Breast epithelium (tissue), 4 donors: ENCODE measurements around the gene GRK7. TPM values are rescaled to one million over a fixed set of nuclear protein-coding genes. Genes with fewer than 3 reads are reported as not detected.

Experiments
- DNase-seq, 2 donors: peaks; one replicate each; pipeline ENCODE4 v3.0.0-alpha.2; 2019; ENCODE audit warnings: low spot score in 2 of 2
- H3K27ac ChIP-seq, 2 donors: fragments of 200-600 bp; sonication (generic) in 1 of 2; one replicate each; pipeline ENCODE4 v1.5.1; 2016 to 2019; ENCODE audit warnings: mild to moderate bottlenecking in 1 of 2
- H3K27me3 ChIP-seq, 2 donors: fragments of 200-600 bp; sonication (generic) in 1 of 2; one replicate each; pipeline versions ENCODE4 v1.5.1 to v1.6.0; 2017 to 2019; ENCODE audit warnings: control low read depth in 1 of 2, mild to moderate bottlenecking in 1 of 2
- H3K36me3 ChIP-seq: fragments of 200-600 bp; one replicate; pipeline ENCODE4 v1.5.1; 2019
- H3K4me1 ChIP-seq, 2 donors: fragments of 200-600 bp; sonication (generic); one replicate each; pipeline ENCODE4 v1.5.1; 2016 to 2019; ENCODE audit warnings: control low read depth in 1 of 2
- H3K4me3 ChIP-seq, 3 donors: fragments of 200-600 bp; sonication (generic); 1 replicate in 2 of 3; 2 replicates in 1 of 3; pipeline ENCODE4 v1.5.1; 2016 to 2019; ENCODE audit warnings: mild to moderate bottlenecking in 3 of 3, moderate library complexity in 2 of 3
- H3K9me3 ChIP-seq, 2 donors: fragments of 200-600 bp; sonication (generic) in 1 of 2; one replicate each; pipeline ENCODE4 v1.5.1; 2016 to 2019; ENCODE audit warnings: control low read depth in 1 of 2
- CTCF ChIP-seq, 3 donors: fragments of 450-650 bp; IDR thresholded peaks; one replicate each; pipeline ENCODE4 v1.5.1; 2016 to 2017; ENCODE audit warnings: antibody characterized with exemption in 3 of 3, mild to moderate bottlenecking in 3 of 3, moderate library complexity in 3 of 3
- POLR2A ChIP-seq: fragments of 450-650 bp; IDR thresholded peaks from one replicate; pipeline ENCODE4 v1.6.1; 2016; ENCODE audit warnings: antibody characterized with exemption, mild to moderate bottlenecking, moderate library complexity
- POLR2AphosphoS5 ChIP-seq, 3 donors: sonication (generic); formaldehyde crosslinking; IDR thresholded peaks; one replicate each; pipeline ENCODE4 v1.6.1; 2017; ENCODE audit warnings: antibody characterized with exemption in 3 of 3
- intact Hi-C: fragments of 100-400 bp; cut with DNase I; formaldehyde crosslinking; loops from one replicate; pipeline ENCODE4 v1.15.1; 2023; ENCODE audit warnings: low total_unique reads
- total RNA-seq, 3 donors: library from RNA; depleted of rRNA; stranded (reverse); fragments of >200 nt; gene quantifications; one replicate each; pipeline ENCODE4 v1.1.0, GENCODE V29; 2016

Gene GRK7
- total RNA-seq, 3 donors from 2014 or later, result 0.15 to 0.33 TPM; not detected in 1

DNA sequence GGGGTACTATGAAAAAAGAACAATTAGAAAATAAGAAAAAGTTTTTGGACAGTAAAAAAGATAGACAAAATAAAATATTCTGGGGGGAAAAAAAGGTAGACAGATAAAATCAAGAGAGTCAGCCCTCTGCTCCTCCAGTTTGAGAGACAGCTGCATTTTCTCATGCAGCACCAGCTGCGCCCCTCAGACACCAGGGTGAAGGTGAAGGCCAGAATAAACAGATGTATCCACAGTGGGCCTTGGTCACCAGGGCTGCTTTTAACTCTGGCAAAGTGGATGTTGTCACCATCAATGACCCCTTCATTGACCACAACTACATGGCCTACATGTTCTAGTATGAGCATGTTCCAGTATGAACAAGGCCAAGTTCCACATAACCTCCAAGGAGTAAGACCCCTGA lies 39.0 kb upstream of the GRK7 start:
- no peaks in the 10 kb centered on the region for H3K9me3 ChIP-seq
- TF ChIP-seq CTCF (IDR thresholded peaks at IDR 0.05) (no peak), POLR2A (no peak), POLR2AphosphoS5 (IDR thresholded peaks at IDR 0.05) (no peak)
- H3K4me1 ChIP-seq, result no peaks in the 10 kb centered on the region
- H3K36me3 ChIP-seq, result no peaks in the 10 kb centered on the region
- H3K4me3 ChIP-seq, result no peak overlapping the region
- DNase-seq, result no peak
- intact Hi-C loops, result no loop called here
- H3K27me3 ChIP-seq, result no peaks in the 10 kb centered on the region
- no peak overlapping the region for H3K27ac ChIP-seq

GRCh38 chr3:141725036-141725435 lies 38.2 kb upstream of the GRK7 start:
- Histone ChIP-seq H3K4me3 (no peak overlapping the region), H3K36me3 (no peaks in the 10 kb centered on the region), H3K27ac (no peak overlapping the region), H3K4me1 (no peaks in the 10 kb centered on the region), H3K9me3 (no peaks in the 10 kb centered on the region), H3K27me3 (no peaks in the 10 kb centered on the region)
- no peak for TF ChIP-seq POLR2A
- TF ChIP-seq POLR2AphosphoS5 (IDR thresholded peaks at IDR 0.05), result no peak
- TF ChIP-seq CTCF (IDR thresholded peaks at IDR 0.05), result no peak
- no peak for DNase-seq
- intact Hi-C loops, result no loop called here

DNA sequence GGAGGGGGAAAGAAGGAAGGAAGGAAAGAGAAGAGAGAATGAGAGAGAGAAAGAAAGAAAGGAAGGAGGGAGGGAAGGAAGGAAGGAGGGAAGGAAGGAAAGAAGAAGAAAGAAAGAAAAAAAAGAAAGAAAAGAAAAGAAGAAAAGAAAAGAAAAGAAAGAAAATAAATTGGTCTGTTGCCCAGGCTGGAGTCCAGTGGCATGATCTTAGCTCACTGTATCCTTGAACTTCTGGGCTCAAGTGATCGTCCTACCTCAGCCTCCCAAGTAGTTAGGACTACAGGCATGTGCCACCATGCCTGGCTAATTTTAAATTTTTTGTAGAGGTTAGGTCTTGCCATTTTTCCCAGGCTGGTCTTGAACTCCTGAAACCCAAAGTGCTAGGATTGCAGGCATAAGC lies 36.7 kb upstream of the GRK7 start:
- DNase-seq, result no peak
- no peak overlapping the region for H3K4me3 ChIP-seq
- H3K4me1 ChIP-seq, result no peaks in the 10 kb centered on the region
- H3K9me3 ChIP-seq, result no peaks in the 10 kb centered on the region
- TF ChIP-seq CTCF (IDR thresholded peaks at IDR 0.05) (no peak), POLR2AphosphoS5 (IDR thresholded peaks at IDR 0.05) (no peak), POLR2A (no peak)
- H3K36me3 ChIP-seq, result no peaks in the 10 kb centered on the region
- H3K27me3 ChIP-seq, result no peaks in the 10 kb centered on the region
- intact Hi-C loops, result no loop called here
- H3K27ac ChIP-seq, result no peak overlapping the region

DNA sequence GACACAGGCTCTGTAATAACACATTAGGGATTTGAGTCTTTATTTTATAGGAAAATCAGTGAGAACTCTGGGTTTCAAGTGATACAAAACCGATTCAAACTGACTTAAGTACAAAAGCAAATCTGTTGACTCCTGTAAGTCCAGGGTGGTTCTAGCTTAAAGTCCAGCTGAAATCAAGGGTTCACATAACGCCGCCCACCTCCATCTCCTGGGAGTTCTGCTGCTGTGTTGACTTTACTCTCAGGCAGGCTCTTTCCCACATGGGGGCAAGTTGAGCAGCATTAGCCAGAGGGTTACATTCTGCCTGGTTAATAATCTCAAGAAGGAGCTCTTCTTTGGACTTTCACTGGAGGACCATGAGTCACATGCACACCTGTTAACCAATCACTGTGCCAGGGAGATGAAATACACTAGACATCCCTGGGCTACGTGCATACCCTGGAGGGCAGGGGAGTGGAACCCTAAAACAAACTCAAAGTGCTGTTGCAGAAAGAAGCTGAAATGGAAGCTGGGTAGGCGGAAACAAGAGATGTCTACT lies 34.8 kb upstream of the GRK7 start:
- H3K27me3 ChIP-seq, result no peaks in the 10 kb centered on the region
- H3K4me3 ChIP-seq, result no peak overlapping the region
- no peak overlapping the region for H3K27ac ChIP-seq
- intact Hi-C loops, result no loop called here
- no peaks in the 10 kb centered on the region for H3K9me3 ChIP-seq
- H3K36me3 ChIP-seq, result no peaks in the 10 kb centered on the region
- no peaks in the 10 kb centered on the region for H3K4me1 ChIP-seq
- no peak for DNase-seq
- TF ChIP-seq POLR2A, result no peak
- TF ChIP-seq CTCF (IDR thresholded peaks at IDR 0.05), result no peak
- no peak for TF ChIP-seq POLR2AphosphoS5 (IDR thresholded peaks at IDR 0.05)

GRCh38 chr3:141729240-141729639 lies 34.0 kb upstream of the GRK7 start:
- H3K36me3 ChIP-seq, result no peaks in the 10 kb centered on the region
- no peaks in the 10 kb centered on the region for H3K4me1 ChIP-seq
- intact Hi-C loops, result no loop called here
- TF ChIP-seq CTCF (IDR thresholded peaks at IDR 0.05), result no peak
- no peak for TF ChIP-seq POLR2AphosphoS5 (IDR thresholded peaks at IDR 0.05)
- TF ChIP-seq POLR2A, result no peak
- no peak overlapping the region for H3K27ac ChIP-seq
- no peaks in the 10 kb centered on the region for H3K9me3 ChIP-seq
- no peak overlapping the region for H3K4me3 ChIP-seq
- H3K27me3 ChIP-seq, result no peaks in the 10 kb centered on the region
- no peak for DNase-seq
